ENCODE data around the gene MBNL1.

Gene MBNL1

GRCh38 chr3:152277198-152277597 is 8.5 kb downstream of the MBNL1 start:
- DNase-seq, result no peak

- no peak for DNase-seq
Observed at GRCh38 chr3:152278756-152279427, 10.2 kb downstream of the MBNL1 start.

DNA sequence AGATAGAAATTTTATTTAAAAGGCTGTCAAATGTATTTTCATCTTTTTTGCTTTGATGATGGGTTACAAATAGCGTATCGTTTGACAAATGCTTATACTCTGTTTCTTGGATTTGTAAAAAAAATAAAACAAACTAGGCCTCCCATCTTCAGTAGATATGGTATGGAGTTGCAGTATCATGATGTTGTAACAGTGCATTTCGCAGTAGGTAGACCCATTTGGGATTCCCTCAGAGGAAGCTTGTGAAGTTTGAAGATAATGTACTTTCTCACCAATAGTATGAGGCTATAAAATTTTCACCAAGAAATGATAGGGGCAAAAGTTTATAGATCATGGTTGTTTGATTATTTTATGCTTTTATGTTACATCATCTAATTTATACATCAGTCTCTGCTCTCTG is 10.8 kb downstream of the MBNL1 start:
- no peak for DNase-seq

- no peak for DNase-seq
Observed at GRCh38 chr3:152280539-152280938, 11.8 kb downstream of the MBNL1 start.

- DNase-seq, result no peak
Observed at GRCh38 chr3:152281133-152281713, 12.5 kb downstream of the MBNL1 start.

GRCh38 chr3:152282813-152283212 is 14.1 kb downstream of the MBNL1 start:
- no peak for DNase-seq

DNA sequence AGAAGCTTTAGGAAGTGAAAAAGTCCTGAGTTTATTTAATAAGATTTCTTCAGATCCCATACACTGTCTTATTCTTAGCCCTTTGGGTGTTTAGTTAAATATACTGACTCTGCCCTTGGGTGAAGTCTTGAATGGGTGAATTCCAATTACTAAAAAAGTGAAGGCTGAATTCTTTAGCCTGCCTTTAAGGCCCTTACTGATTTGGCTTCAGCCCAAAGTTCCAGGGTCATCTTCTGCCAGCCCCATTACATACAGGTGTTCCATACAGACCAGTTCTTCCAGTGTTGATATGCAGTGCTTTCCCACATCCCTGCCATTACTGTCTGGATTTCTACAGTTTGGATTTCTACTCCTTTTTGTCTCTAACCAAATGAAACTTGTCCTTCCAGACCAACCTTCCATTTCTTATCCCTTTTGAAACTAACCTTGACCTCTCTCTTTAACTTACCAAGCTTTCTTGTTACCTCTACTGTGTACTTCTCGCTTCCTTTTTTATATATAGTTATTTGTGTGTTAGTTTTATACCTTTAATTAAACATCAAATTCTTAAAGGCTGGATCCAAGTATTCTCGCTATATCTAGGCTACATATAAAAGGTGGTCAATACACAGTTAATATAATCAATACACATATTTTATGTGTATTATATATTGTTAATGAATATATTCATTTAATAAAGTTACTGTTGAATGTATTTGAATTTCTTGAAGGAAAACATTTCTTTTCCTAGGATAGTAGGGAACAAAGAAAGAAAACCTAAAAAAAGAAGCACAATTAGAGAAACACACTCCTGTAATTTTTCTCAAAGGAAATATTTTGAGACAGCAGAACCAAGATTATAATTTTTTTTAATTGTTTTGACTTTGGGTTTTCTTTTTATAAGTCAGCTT is 15.0 kb downstream of the MBNL1 start:
- DNase-seq, result no peak

DNA sequence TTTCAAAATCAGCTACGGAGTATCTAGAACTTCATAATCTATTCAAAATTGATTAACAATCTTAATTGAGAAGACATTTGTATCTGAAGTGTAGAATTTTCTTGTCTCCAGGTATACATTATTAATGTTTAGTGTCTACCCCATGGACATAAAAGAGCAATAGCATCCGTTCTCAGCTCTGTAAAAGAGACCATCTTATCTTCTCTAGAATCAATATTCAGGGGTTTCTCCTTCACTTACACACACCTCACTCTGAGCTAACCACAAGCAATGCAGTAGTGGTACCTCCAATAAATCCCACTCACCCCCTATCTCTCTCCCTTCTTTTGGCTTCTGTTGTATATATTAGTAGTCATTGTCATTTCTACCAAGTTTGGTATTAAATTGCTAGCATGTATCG is 16.2 kb downstream of the MBNL1 start:
- DNase-seq, result no peak

GRCh38 chr3:152285509-152285908 is 16.8 kb downstream of the MBNL1 start:
- DNase-seq, result no peak

- no peak for DNase-seq
Observed at GRCh38 chr3:152287898-152288576, 19.3 kb downstream of the MBNL1 start.

DNA sequence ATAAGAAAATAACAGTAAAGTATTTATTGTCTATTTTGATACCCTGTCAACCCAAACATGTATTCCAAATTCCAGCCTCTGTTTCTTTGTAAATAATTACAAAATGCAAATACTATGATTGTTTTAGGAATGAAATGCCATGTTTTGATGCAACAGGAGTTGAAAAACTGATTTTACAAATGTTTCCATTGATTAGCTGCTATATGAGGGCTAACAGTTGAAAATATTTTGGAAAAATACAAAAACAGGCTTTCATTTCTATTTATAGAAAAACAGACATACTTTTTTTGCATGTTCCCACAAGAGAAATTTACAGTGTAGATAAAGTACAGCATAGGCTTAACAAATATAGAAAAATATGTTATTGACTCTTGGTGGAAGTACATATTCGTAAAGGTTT is 20.0 kb downstream of the MBNL1 start:
- no peak for DNase-seq

DNA sequence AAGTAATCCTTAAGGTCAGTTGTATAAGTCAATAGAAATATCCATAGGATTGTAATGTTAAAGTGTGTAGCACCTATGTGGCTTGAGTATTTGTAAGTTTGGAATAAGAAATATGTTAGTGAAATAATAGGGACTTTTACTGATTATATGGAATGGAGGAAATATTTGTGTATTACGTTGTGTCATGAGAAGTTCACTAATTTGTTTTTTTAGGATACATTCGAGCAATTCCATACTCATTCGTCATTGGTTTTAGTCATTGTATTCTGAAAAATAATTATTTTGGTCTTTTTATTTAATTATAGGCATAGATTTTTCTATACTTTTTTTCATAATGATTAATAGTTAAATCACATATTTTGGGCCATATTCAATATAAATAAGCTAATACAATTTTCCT is 21.0 kb downstream of the MBNL1 start:
- no peak for DNase-seq

- DNase-seq, result no peak
Observed at GRCh38 chr3:152290374-152290773, 21.6 kb downstream of the MBNL1 start.

DNA sequence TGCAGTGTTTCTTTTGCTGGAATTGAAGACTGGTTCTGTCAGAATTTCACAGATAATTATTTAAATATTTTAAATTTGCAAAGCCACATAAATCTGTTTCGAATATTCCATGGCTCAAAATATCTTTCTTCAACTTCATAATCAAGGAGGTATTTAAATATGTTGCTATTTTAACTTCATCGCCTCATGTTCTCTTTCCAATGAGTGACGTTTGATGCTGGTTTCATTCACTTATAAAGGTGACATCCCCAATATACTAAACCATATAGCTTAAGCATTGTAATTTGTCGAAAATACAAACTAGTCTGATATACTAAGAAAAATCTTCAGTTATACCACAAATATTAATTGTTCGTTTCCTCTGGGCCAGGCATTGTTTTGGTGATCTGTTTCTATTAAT is 22.5 kb downstream of the MBNL1 start:
- no peak for DNase-seq

GRCh38 chr3:152291649-152292066 is 22.9 kb downstream of the MBNL1 start:
- DNase-seq, result no peak

- no peak for DNase-seq
Observed at GRCh38 chr3:152292366-152292765, 23.6 kb downstream of the MBNL1 start.

DNA sequence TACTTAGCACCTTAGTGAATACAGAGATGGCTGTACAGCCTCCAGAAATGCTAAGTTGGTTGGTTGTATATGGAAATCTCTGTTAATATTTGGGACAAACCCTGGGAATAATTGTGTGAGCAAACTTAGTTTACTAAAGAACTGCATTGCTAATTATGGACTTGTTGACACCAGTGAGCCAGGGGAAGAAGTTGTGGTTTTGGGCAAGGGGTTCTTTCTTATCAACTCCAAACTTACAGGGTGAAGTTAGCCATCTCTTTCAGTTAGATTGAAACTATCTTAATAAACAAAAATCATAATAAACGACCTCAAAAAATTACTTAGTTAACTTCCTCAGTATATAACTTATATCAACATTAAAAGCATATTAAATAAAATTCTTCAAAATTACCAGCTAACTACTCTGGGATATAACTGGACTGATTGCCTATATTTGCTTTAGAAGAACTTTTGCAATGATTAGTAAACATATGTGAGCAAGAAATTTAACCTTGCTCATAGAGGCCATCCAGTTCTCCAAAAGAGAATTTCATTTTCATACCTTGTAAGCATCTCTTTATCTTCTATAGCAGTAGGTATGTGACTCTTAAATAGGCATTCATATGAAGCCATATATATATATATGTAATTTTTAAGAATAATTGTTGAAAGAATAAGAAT is 24.7 kb downstream of the MBNL1 start:
- DNase-seq, result no peak

DNA sequence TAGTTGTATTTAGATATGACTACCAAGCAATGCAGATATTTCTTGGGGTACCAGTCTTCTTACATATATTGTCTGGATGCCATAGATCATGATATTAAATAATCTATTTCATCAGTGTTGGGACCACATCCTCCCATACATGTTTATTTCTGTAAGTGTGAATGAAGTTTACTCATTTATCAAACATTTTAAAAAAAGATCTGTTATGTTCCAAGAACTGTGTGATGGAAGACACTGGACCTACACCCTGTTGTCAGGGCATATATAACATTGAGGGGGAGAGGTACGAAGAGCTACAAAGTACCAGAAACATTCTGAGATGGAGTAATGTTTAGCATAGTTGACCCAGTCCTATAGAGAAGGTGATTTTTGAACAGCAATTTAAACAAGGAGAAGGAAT is 26.6 kb downstream of the MBNL1 start:
- no peak for DNase-seq

- no peak for DNase-seq
Observed at GRCh38 chr3:152295806-152296205, 27.1 kb downstream of the MBNL1 start.

GRCh38 chr3:152296382-152296781 is 27.7 kb downstream of the MBNL1 start:
- no peak for DNase-seq

- DNase-seq, result no peak
Observed at GRCh38 chr3:152296971-152297370, 28.2 kb downstream of the MBNL1 start.

GRCh38 chr3:152298393-152299248 is 29.9 kb downstream of the MBNL1 start:
- peak; percentile 64 for DNase-seq
